Small intestine (tissue), 7 donors: ENCODE measurements around the gene GPR132. TPM values are rescaled to one million over a fixed set of nuclear protein-coding genes. Genes with fewer than 3 reads are reported as not detected.

Experiments used
- DNase-seq, 2 donors: peaks; one replicate each; pipeline versions ENCODE4 v3.0.0 to v3.0.0-alpha.2; 2013
- FAIRE-seq: peaks from 2 replicates; lab custom pipeline; 2012; peaks lifted over from hg19 to GRCh38; lab: Jason Lieb, UNC
- H3K27ac ChIP-seq, 3 donors: one replicate each; pipeline ENCODE4 v1.5.1; 2013; ENCODE audit warnings: low read length in 2 of 3, mild to moderate bottlenecking in 2 of 3, control low read depth in 1 of 3, inconsistent platforms in 1 of 3, low read depth in 1 of 3, moderate library complexity in 1 of 3
- H3K27me3 ChIP-seq, 3 donors: one replicate each; pipeline ENCODE4 v1.6.1; 2013; ENCODE audit warnings: low read length in 3 of 3, inconsistent platforms in 1 of 3; ENCODE audit not compliant: control insufficient read depth in 3 of 3, insufficient read depth in 3 of 3
- H3K36me3 ChIP-seq, 3 donors: one replicate each; pipeline ENCODE4 v1.6.1; 2013; ENCODE audit warnings: low read length in 3 of 3, inconsistent platforms in 1 of 3, low read depth in 1 of 3, mild to moderate bottlenecking in 1 of 3, moderate library complexity in 1 of 3; ENCODE audit not compliant: control insufficient read depth in 3 of 3, insufficient read depth in 2 of 3
- H3K4me1 ChIP-seq, 3 donors: one replicate each; pipeline ENCODE4 v1.6.1; 2013; ENCODE audit warnings: low read length in 2 of 3, inconsistent platforms in 1 of 3, low read depth in 1 of 3, mild to moderate bottlenecking in 1 of 3, moderate library complexity in 1 of 3; ENCODE audit not compliant: control insufficient read depth in 3 of 3, insufficient read depth in 2 of 3
- H3K4me3 ChIP-seq, 3 donors: one replicate each; pipeline ENCODE4 v1.5.1; 2013; ENCODE audit warnings: low read length in 3 of 3, control low read depth in 1 of 3, inconsistent platforms in 1 of 3, low read depth in 1 of 3, mild to moderate bottlenecking in 1 of 3, moderate library complexity in 1 of 3
- H3K9me3 ChIP-seq, 2 donors: one replicate each; pipeline ENCODE4 v1.6.1; 2013; ENCODE audit warnings: low read depth in 1 of 2, low read length in 1 of 2; ENCODE audit not compliant: control insufficient read depth in 2 of 2, insufficient read depth in 1 of 2
- WGBS, 3 donors: extraction: QIAGEN DNeasy Blood & Tissue Kit; methylation state at CpG; one replicate each; pipeline ENCODE4 v1.1.7; 2013; 5-methylcytosine and 5-hydroxymethylcytosine counted together
- polyA plus RNA-seq, 4 donors: library from polyadenylated mRNA; stranded (reverse) in 3 of 4; unstranded in 1 of 4; fragments of 200-250 nt in 3 of 4; fragments of 120-200 nt in 1 of 4; gene quantifications; one replicate each; pipeline versions ENCODE4 v1.2.1 to v1.2.3, GENCODE V29; 2013
- donor health status: healthy with polysubstance abuse.
- donor health status: control.
- donor health status: control.
- donor health status: Bipolar disorder and iron deficiency.
- donor health status: healthy.

The GPR132 gene
- polyA plus RNA-seq, 4 donors = 0.81 to 1.4 (median 1.1) TPM; not detected in 1

DNA sequence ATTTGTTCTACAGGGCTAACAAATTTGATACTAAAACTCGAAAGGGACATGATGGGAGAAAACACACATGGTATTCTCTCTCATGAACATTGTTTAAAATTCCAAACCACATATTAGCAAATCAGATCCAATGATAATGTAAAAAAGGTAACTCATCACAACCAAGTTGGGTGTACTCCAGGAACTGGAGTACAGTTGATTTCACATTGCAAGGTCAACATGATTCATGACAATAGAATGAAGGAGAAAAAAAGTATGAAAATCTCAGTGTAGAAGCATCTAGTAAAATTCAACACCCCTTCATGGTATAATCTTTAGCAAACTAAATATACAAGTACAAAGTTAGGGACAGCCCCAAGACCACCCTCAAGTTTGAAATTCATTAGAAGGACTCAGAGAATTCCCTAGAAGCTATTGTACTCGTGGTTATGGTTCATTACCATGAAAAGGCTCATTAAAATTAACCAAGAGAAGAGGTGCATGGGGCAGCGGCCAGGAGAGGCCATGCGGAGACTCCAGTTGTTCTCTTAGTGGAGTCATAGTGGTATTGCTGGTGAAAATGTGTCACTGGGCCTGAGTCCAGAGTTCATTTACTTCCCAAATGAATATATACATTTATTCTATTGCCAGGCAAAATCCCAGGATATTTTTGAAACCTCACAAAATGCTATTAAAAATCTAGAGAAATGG is 41.3 kb downstream of the GPR132 start:
- DNase-seq (no peak), FAIRE-seq (no peak)
- no peak overlapping the region for H3K27ac ChIP-seq
- peaks cover 0 to 17% (median 3%) of the 10 kb centered on the region in 3 donors for H3K4me1 ChIP-seq
- WGBS, 3 donors = 73 to 81% (median 80%) methylated on average over 4 of the region's 4 CpGs
- no peaks in the 10 kb centered on the region for H3K27me3 ChIP-seq
- peaks cover 0 to 3% (median 0%) of the 10 kb centered on the region in 3 donors for H3K36me3 ChIP-seq
- no peak overlapping the region for H3K4me3 ChIP-seq
- no peaks in the 10 kb centered on the region for H3K9me3 ChIP-seq

DNA sequence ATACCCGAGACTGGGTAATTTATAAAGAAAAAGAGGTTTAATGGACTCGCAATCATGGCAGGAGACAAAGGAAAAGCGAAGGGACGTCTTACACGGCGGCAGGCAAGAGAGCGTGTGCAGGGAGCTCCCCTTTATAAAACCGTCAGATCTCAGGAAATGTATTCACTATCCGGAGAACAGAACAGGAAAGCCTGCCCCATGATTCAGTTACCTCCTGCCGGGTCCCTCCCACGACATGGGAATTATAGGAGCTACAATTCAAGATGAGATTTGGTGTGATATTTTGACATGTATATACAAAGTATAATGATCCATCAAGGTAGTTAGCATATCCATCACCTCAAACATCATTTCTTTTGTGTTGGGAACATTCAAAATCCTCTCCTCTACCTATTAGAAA is 42.1 kb downstream of the GPR132 start:
- H3K4me3 ChIP-seq = no peak overlapping the region
- H3K36me3 ChIP-seq = peaks cover 0 to 10% (median 0%) of the 10 kb centered on the region in 3 donors
- no peaks in the 10 kb centered on the region for H3K27me3 ChIP-seq
- no peak overlapping the region for H3K27ac ChIP-seq
- FAIRE-seq = no peak
- no peaks in the 10 kb centered on the region for H3K9me3 ChIP-seq
- WGBS, 3 donors = 75 to 91% (median 88%) methylated on average over 11 of the region's 11 CpGs
- no peak for DNase-seq
- H3K4me1 ChIP-seq = peaks cover 0 to 19% (median 3%) of the 10 kb centered on the region in 3 donors

DNA sequence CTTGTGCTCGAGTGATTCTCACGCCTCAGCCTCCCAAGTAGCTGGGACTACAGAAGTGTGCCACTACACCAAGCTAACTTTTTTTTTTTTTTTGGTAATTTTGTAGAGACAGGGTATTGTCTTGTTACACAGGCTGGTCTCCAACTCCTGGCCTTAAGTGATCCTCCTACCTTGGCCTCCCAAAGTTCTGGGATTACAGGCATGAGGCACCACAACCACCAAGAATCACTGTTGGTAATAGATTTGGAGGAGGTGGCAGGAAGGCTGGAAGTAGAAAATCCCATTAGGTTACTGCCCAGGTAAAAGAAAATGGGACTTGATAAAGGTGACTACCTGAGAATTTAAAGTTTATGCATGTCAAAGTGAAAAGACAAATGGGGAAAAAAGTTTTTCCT is 43.0 kb downstream of the GPR132 start:
- no peak overlapping the region for H3K4me3 ChIP-seq
- H3K27me3 ChIP-seq = no peaks in the 10 kb centered on the region
- DNase-seq = no peak
- peaks cover 0 to 19% (median 3%) of the 10 kb centered on the region in 3 donors for H3K4me1 ChIP-seq
- FAIRE-seq = no peak
- WGBS, 3 donors = 38 to 72% (median 48%) methylated on average over 2 of the region's 2 CpGs
- peaks cover 0 to 10% (median 0%) of the 10 kb centered on the region in 3 donors for H3K36me3 ChIP-seq
- no peaks in the 10 kb centered on the region for H3K9me3 ChIP-seq
- H3K27ac ChIP-seq = no peak overlapping the region

- H3K27me3 ChIP-seq = no peaks in the 10 kb centered on the region
- no peaks in the 10 kb centered on the region for H3K9me3 ChIP-seq
- H3K36me3 ChIP-seq = peaks cover 0 to 10% (median 0%) of the 10 kb centered on the region in 3 donors
- peak; percentile 56 to 88 for DNase-seq
- 6 to 9% (median 9%) methylated on average over 20 of the region's 20 CpGs for WGBS, 3 donors
- H3K4me1 ChIP-seq = peaks cover 0 to 19% (median 3%) of the 10 kb centered on the region in 3 donors
- H3K27ac ChIP-seq = peak overlapping the region; percentile 73 to 99 (median 82)
- FAIRE-seq = no peak
- peak overlapping the region; percentile 32 to 92 (median 65) for H3K4me3 ChIP-seq
These were observed 43.5 kb downstream of the GPR132 start for GRCh38 chr14:105021656-105022275.

- 0 to 1% (median 0%) methylated on average over 54 to 115 of the region's 115 CpGs for WGBS, 3 donors
- peak; percentile 98 to 99 for DNase-seq
- no peak for FAIRE-seq
- no peaks in the 10 kb centered on the region for H3K27me3 ChIP-seq
- peaks cover 0 to 19% (median 3%) of the 10 kb centered on the region in 3 donors for H3K4me1 ChIP-seq
- no peaks in the 10 kb centered on the region for H3K9me3 ChIP-seq
- peaks cover 0 to 13% (median 0%) of the 10 kb centered on the region in 3 donors for H3K36me3 ChIP-seq
- peak within 1 kb of the TSS; percentile 83 to 95 (median 92) for H3K4me3 ChIP-seq
- H3K27ac ChIP-seq = peak within 1 kb of the TSS; percentile 90 to 99 (median 92)
These were observed 44.2 kb downstream of the GPR132 start, which contains the start of gene CDCA4 for GRCh38 chr14:105020815-105021655. TSS of gene CDCA4 (minus strand) at chr14:105021083. CDS start at chr14:105011929, 9,154 bp downstream.

DNA sequence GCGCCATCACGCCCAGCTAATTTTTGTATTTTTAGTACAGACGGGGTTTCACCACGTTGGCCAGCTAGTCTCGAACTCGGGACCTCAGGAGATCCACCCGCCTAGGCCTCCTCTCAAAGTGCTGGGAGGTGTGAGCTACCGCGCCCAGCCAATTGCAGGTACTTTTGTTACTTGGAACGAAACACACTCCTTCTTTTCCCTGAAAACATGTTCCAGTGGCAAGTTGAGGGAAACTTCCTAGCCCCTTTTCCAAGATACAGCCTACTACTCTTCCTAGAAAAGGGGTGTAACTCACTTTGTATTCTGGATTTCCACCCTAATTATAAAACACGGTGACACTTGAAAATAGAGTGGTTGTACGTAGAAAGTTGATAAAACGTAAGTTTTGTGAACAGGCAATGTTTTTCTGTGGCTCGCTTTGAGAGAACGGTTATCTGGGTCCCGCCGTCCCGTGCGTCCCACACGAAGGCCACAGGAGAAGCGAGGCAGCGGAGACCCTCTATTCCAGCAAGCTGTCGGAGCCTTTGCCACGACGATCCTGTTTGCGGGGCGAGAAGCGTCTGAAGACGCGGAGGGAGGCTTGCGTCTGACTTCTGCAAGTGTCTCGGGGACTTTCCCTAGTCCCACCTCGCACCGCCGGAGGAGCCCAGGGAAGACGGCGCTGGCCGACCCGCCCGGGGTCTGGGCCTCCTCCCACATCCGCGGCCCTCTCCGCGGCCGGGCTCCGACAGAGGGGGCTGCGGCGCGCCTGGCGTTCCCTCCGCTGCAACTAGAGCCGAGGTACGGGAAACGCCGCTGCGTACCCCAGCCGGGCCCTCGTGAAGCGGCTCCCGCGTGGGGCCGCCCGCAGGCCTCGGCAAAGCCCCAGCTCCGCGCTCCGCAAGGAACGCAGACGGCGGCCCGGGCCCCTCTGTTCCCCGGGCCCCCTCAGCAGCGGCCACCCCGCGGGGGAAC is 45.1 kb downstream of the GPR132 start:
- DNase-seq = peak; percentile 26 to 75
- Histone ChIP-seq H3K4me1 (peaks cover 0 to 19% (median 3%) of the 10 kb centered on the region in 3 donors), H3K4me3 (peak overlapping the region; percentile 47 to 95 (median 83)), H3K36me3 (peaks cover 0 to 22% (median 0%) of the 10 kb centered on the region in 3 donors), H3K27me3 (no peaks in the 10 kb centered on the region), H3K27ac (peak overlapping the region; percentile 33 to 92 (median 90)), H3K9me3 (no peaks in the 10 kb centered on the region)
- 2 to 4% (median 3%) methylated on average over 59 to 75 of the region's 75 CpGs for WGBS, 3 donors
- FAIRE-seq = no peak

DNA sequence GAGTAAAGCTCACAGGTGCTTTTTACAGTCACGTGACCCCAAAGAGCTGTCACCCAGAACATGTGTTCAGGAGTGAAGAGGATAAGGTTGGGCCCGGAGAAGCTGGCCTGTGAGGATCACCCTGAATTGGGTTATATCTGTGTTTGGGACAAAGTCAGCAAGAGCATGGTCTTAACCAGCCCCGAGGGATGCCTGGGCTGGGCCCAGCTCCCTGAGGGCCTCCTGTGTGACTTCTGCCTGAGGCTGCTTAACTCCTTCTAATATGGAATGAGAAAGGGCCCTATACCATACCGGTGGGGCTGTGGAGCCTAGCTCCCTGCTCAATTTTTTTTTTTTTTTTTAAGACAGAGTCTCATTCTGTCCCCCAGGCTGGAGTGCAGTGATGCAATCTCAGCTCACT is 46.8 kb downstream of the GPR132 start:
- H3K4me3 ChIP-seq = no peak overlapping the region
- FAIRE-seq = no peak
- 76 to 81% (median 79%) methylated on average over 4 of the region's 4 CpGs for WGBS, 3 donors
- H3K4me1 ChIP-seq = peaks cover 0 to 19% (median 3%) of the 10 kb centered on the region in 3 donors
- no peaks in the 10 kb centered on the region for H3K9me3 ChIP-seq
- no peak overlapping the region for H3K27ac ChIP-seq
- DNase-seq = no peak
- peaks cover 0 to 27% (median 0%) of the 10 kb centered on the region in 3 donors for H3K36me3 ChIP-seq
- no peaks in the 10 kb centered on the region for H3K27me3 ChIP-seq
